Head of caudate nucleus (tissue), 42 donors: ENCODE results near the gene RAB6D.
A peak's percentile ranks its signal among the peaks of the same experiment; 100 is the strongest.
"Not testable (repeated sequence)": the region's sequence is repeated elsewhere in the genome, so short reads cannot be mapped to it uniquely, and the experiment has no call there.

ENCODE experiments used
- DNase-seq, 42 donors: peaks; one replicate each; pipeline versions ENCODE4 v3.0.0 to v3.0.0-alpha.2; 2020 to 2021; ENCODE audit warnings: mixed read lengths in 7 of 42
- intact Hi-C: fragments of 100-400 bp; cut with DNase I; formaldehyde crosslinking; loops from one replicate; pipeline ENCODE4 v1.15.0; 2022

RAB6D gene

DNA sequence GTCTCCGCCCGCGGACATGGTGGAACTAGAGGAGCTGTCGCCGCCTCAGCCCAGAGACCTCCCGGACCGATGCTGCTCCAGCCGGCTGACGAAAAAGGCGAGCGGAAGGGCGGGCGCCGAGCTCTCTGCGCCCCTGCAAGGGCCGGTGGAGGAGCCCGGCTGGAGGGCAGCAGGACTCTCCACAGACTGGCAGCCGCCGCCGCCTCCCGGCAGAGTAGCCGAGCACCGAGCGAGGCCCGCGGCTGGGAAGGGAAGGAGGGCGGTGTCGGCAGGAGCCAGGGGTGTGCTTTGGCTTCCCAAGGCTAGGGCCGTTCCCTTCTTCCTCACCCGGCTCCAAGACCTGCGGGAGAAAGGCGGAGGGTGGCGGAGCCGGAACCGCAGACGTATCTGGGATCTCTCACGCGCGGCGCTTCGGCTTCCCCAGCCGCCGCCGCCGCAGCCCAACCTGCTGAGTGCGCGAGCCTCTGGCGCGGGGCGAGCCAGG lies at the start of gene RAB6D:
RAB6D (minus strand) TSS at position 466 of the 484 bp plus-strand sequence; CDS start at position 18, 448 bp downstream.
- intact Hi-C loops: not testable (repeated sequence)
- peak in 32 of 42 donors; percentile 3 to 59 (median 32) for DNase-seq

DNA sequence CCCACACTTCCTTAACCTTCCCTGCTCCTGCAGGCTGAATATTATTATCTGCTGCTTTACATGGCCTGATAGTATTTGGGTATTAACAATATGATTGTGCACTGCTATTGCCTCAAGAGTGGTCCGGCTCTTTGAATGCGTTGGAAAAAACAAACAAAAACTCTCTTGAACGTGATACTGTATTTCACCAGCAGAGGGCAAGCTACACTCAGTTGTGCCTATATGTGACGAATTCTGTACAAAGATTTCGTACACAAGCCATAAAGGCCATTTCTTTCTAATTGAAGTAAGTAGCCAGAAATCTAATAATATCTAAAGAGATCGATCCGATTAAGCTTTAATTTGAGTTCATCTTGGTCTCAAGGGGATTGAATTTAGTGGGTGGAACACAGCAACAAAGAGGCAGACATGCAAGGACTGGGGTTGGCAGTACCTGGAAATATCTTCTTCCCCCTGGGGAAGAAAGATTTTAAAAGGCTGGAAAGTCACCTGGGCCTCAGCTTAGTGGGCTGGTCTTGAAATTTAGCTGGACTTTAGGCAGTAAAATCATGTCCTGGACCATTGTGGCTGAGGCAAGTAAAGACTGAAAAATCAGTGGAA lies 49.3 kb upstream of the RAB6D start:
- DNase-seq: peak in 11 of 42 donors; percentile 8 to 67 (median 33)
- intact Hi-C loops: loop anchor here (10.0 kb wide), 1 partner anchor 262 kb away; no protein-coding TSS in a partner anchor

DNA sequence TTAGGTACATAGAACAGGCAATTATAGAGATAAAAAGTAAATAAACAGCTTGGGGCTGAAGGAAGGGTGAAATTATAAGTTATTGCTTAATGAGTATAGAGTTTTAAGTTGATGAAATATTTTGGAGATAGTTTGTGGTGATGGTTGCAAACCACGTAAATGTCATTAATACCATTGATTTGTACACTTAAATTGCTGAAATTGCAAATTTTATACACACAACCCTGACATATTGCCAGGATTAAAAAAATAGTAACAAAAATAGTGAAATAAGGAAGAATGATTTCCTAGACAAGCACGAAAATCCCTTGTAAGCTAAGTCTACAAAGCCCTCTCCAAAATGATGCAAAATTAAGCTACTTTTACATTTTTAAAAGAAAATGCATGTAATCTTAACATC lies 46.2 kb upstream of the RAB6D start:
- intact Hi-C loops: loop anchor here (10.0 kb wide), 1 partner anchor 265 kb away; no protein-coding TSS in a partner anchor
- no peak for DNase-seq

DNA sequence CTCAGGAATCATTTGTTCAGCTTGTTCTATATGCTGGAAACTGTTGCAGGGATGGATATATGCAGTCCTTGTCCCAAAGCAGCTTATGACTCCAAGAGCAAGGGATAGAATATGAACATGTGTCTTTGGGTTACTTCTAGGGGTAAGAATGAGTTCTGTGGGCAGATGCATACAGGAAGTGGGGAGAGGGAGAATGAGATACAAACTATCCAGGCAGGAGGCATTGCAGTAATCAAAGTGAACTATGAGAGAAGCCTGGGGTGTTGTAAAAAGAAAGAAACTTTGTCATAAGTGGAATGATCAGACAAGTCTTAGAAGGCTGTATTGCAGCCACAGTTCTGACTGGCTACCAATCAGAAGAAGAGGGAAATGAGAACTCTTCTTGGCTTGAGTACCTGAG lies 44.8 kb upstream of the RAB6D start:
- DNase-seq: no peak
- intact Hi-C loops: no loop called here

DNA sequence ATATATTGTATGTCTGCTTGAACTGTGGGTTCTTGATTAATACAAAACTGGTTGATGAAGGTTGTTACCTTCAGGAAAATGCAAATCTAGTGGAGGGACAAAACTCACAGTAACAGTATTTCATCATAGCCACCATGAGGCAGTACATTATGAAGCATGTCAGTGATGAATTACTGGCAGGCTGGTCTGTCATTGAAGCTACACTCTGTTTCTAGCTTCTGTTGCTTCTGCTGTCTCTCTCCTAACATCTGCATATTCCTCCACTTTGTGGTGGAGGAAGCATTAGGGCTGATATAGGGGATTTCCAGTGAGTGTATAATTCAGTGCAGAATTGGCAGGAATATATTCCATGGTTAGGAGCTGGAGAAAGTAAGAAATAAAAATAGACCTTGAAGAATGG lies 44.2 kb upstream of the RAB6D start:
- intact Hi-C loops: no loop called here
- DNase-seq: no peak

DNA sequence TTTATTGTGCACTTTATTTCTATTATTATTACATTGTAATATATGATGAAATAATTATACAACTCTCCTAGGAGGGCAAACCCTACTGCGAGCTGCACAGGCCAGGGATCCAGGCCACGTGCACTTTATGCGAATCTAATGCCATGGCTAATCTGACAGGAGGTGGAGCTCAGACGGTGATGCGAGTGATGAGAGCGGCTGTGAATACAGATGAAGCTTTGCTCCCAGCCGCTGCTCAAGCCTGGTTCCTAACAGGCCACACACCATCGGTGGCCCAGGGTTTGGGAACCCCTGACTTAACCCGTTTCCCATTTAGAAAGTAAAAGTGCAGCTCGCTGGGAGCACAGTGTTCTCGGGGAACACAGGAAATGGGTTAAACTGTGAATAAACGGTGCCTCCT lies 40.8 kb upstream of the RAB6D start:
- intact Hi-C loops: no loop called here

DNA sequence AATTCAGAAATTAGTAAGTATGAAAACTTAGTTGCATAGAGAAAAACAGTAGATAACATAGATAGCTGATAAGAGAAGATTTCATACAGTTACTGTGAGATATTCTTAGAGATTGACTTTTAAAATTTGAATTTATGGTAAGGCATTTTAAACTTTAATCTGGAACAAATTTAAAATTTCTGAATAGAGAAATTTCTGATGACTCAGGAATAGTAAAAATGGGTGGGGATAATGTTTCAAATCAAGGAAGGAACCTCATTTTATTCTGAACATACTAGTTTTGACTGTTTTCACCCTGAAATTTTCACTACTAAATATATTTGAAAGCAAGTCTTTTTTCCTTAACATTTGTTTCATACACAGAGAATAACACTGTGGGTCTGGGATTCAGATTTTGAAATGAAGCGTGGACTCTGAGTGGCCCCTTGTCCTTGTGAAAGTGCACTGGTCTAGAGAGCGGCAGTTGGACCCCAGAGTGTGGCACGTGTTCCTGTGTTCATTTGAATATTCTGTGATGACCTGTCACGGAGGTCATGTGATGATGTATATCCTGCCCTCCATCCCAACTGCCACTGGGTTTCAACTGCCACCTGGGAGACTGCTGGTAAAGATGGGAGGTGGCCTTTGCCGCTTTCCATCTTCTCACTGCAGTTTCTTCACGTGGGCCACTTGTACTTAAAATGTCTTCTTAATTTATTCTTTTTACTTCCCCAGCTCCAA lies 38.5 kb upstream of the RAB6D start:
- no peak for DNase-seq

More for the DNA sequence above, 40.8 kb upstream of the RAB6D start:
- DNase-seq: no peak

DNA sequence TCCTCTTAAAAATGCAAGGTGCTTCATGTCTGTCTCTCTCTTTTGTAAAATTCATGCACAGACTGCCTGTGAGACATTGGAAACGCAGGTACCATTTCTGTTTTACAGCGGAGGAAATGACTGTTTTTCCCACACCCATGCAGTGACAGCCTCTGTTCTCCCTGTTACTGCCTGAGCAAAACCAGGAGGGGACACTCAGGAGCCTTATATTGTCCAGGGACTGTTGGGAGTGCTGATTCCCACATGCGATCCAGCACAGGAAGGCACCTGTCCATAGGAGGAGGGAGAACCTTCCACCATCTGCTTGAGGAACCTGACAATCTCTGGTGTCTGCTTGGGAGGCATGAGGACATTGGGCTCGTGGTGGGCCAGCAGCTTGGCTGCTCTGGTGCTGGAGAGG lies 36.9 kb upstream of the RAB6D start:
- intact Hi-C loops: no loop called here

More for the DNA sequence above, 38.5 kb upstream of the RAB6D start:
- intact Hi-C loops: no loop called here

DNA sequence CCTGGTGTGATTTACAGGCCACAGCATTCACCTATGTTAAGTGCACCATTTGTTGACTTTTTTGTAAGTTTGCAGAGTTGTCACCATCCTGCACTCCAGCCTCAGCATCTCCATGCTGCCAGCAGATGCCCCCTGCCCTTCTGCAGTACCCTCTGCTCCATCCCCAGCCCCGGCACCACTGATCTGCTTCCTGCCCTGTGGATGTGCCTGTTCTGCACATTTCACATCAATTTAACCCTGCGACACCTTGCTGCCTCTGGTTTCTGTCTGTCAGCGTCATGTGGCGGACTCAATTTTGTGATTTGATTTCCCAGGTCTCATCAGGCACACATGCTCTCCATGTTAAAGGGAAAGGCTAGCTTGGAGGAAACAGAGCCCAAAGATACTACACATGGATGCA lies 36.5 kb upstream of the RAB6D start:
- DNase-seq, intact Hi-C loops: not testable (repeated sequence)

More for the DNA sequence above, 36.9 kb upstream of the RAB6D start:
- DNase-seq: no peak

DNA sequence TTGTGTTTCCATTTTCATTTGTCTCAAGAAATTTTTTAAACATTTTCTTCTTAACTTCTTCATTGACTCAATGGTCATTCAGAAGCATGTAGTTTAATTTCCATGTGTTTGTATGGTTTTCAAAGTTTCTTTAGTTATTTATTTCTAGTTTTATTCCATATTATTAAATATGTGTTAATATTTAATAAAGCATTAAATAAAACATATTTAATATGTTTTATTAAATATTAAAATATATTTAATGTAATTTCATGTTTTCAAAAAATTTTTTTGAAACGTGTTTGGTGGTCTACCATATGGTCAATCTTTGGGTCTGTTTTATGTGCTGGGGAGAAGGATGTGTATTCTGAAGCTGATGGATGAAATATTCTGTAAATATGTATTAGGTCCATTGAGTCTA lies 32.2 kb upstream of the RAB6D start:
- DNase-seq, intact Hi-C loops: not testable (repeated sequence)

DNA sequence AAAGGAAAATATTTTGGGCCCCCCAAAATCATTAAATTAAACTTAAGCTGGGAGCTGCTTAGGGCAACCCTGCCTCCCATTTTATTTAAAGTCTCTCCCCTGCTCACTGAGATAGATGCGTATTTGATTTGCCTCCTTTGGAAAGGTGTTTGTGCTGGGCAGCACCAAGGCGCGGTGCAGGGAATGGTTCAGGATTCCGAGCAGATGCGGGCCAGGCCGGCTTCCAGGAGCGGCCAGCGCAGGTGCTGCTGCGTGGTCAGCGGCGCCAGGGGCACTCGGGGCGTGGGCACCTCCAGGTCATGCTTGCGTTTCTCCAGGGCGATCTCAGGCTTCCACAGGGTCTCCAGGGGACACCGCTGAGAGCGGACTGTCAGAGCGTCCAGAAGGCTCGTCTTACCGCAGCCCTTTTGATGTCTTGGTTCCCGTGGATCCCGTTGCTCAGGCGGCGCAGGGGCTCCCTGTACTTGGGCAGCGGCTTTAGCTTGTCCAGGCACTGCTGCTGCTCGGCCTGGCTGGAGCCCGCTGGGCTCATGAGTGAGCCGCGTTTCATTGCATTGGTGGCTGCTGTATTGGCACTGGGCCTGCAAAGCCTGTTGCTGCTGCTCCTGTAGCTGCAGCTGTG lies 31.2 kb upstream of the RAB6D start:
- peak in 1 of 42 donors; percentile 7 for DNase-seq
- intact Hi-C loops: not testable (repeated sequence)

DNA sequence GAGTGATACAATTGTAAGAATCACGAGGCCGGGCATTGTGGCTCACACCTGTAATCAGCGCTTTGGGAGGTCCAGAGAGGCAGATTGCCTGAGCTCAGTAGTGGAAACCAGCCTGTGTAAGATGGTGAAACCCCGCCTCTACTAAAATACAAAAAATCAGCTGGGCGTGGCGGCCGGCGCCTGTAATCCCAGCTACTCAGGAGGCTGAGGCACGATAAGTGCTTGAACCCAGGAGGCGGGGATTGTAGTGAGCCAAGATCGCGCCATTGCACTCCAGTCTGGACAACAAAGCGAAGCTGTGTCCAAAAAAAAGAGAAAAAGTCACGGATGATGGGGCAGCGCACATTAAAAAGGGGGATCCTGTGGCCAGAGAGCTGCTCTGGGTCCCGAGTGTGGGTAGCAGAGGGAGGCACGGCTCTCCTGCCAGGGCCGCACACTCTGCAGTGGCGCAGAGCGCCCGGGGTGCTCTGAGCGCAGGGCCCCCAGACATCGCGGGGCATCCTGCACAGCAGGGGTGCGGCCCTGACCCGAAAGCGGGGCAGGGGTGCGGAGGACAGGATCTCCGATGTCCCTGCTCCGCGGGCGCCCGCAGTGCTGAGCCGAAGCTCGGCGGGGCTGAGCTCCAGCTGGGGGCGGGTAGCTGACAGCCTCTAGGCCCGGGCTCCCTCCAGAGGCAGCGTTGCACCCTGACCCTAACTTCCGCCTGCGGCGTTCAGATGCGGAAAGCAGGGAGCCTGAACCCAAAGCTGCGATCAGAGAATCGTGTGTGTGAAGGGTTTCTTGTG lies 30.4 kb upstream of the RAB6D start:
- DNase-seq: peak in 10 of 42 donors; percentile 9 to 43 (median 20)
- intact Hi-C loops: no loop called here

DNA sequence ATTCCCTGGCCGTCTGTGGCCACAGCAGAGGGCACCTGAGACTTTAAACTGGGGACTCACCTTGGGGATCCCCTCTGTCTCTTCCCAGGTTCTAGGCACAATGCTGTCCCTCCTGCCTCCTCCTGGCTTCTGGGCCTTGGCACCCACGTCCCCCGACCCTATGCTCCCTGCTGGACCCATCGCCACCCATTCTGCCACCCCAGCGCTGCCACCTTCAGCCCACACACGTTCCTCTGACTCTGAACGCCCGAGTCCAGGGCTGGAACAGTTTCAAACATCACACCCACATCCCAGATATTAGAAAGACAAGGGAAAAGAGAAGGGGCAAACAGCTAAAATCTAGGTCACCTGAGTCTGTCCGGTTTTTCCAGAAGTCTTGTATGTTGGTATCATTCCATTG lies 28.0 kb upstream of the RAB6D start:
- DNase-seq, intact Hi-C loops: not testable (repeated sequence)

DNA sequence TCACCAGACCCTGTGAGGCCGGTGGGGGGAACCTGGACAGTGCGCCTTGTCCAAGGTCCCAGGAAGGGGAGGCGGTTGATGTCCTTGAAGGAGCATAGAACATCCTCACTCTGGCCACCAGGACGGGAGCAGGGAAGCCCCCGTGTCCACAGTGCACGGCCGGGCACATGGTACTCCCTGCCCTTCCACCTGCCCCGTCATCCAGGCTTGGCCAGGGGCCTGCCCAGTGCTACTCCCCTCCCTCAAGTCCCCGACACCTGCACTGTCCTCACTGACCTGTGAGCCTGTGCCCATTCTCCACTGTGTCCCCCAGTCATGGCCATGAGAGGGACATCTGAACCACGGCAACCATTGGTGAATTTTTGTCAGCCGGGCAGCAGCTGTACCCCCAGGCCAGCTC lies 27.5 kb upstream of the RAB6D start:
- intact Hi-C loops, DNase-seq: not testable (repeated sequence)

DNA sequence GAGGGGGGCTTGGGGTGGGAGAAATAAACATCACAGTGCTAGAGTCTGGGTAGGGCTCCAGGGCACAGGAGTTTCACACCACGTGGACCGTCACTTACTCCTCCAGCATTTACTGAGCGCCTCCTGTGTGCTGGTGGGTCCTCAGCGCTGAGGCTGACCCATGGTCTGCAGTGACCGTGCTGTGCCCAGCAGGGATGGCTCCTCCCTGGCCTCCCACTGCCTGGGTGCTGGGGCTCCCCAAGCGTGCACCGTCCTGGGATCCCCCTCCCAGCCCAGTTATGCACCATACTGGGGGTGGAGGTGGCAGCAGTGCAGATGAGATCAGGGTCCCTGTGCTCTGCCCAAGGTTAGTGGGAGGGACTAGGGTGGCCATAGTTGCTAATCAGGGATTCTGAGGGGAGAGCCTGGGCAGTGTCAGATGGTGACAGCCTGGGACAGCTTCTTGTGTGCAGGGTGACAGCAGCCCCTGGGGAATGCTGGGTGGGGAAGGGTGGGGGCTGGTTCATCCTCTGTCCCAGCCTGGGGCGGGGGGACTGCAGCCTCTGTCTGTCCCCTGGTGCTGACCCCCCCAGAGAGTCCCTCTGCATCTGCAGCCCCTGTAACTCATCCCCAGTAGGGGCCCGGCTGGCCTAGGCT lies 26.6 kb upstream of the RAB6D start:
- intact Hi-C loops, DNase-seq: not testable (repeated sequence)

DNA sequence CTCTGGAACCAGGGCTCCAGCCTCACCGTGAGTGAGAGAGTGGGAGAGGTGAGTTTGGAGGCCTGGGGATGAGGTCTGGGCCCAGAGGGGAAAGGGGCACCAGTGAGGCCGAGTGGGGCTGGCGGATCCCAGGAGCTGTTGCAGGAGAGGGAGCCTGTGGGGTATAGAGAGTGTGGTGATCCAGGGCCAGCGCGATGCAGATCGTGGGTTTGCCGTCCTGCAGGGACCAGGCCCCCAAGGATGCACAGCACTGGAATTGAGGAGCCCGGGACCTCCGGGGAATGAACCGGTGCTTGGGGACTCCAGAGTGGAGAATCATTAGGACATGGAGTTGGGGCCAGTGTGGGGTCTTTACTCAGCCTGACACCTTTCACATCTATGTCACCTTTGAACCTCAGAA lies 25.7 kb upstream of the RAB6D start:
- no peak for DNase-seq
- intact Hi-C loops: no loop called here

DNA sequence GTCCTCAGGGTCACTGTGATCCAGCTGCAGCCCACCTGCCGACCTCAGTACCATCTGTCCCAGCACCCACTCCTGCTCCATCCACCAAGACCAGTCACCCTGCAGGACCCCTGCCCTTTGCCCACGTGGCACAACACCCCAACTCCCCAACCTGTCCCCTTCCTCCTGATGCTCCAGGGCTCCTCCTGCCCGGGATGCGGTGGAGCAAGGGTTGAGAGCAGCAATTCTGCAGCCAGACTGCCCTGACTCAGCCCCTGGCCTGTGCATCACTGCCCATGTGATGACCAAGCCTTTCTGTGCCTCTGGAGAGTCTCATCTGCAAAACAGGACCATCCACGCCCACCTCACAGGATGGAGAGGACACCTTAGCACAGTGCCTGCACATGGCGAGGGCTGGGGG lies 24.9 kb upstream of the RAB6D start:
- intact Hi-C loops, DNase-seq: not testable (repeated sequence)

DNA sequence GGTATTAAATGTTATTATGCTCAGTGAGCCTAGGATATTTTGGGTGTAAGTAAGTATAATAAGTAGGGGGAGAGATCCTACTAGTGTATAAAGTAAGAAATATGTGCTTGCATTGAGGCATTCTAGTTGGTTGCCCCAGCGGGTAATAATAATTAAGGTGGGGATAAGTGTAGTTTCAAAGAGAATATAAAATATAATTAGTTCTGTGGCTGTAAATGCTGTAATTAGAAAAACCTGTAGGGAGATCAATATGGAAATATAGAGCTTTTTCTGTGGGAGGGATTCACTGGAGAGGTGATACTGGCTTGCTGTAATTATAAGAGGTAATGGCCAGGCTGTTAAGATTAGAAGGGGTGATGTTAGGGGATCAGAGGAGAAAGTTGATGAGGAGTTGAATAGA lies 9.1 kb upstream of the RAB6D start:
- DNase-seq, intact Hi-C loops: not testable (repeated sequence)

DNA sequence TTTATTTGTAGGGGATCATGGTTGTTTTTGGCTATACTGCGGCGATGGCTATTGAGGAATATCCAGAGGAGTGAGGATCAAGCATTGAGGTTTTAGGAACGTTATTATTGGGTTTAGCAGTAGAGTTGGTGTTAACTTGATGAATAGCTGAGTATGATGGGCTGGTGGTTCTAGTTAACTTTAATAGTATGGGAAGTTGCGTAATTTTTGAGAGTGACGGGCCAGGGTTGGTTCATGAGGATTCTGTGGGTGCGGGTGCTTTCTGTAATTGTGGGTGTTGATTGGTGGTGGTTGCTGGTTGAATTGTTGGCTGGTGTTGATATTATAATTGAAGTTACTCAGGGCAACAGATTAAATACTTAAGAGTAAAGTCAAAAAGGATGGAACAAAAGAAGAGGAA lies 6.0 kb upstream of the RAB6D start:
- intact Hi-C loops: no loop called here
- DNase-seq: no peak
